Left forelimb (tissue), 1 donor: Measurements from ENCODE around the gene BCL7B.
"Not testable (repeated sequence)": the region's sequence is repeated elsewhere in the genome, so short reads cannot be mapped to it uniquely, and the experiment has no call there.

Source experiments
- DNase-seq: peaks from one replicate; pipeline ENCODE4 v3.0.0-alpha.2; 2018; ENCODE audit warnings: low spot score

The BCL7B gene

GRCh38 chr7:73572767-73573186, 15.3 kb upstream of the BCL7B start:
- no peak for DNase-seq

GRCh38 chr7:73570977-73571376, 13.5 kb upstream of the BCL7B start:
- no peak for DNase-seq

GRCh38 chr7:73570521-73570920, 13.0 kb upstream of the BCL7B start:
- no peak for DNase-seq

- DNase-seq, result no peak
Measured at GRCh38 chr7:73569042-73569608, 11.6 kb upstream of the BCL7B start.

- DNase-seq, result no peak
Measured at GRCh38 chr7:73567846-73568685, 10.6 kb upstream of the BCL7B start.

GRCh38 chr7:73567140-73567539, 9.7 kb upstream of the BCL7B start:
- no peak for DNase-seq

- not testable (repeated sequence) for DNase-seq
Measured at GRCh38 chr7:73566431-73566830, 8.9 kb upstream of the BCL7B start.

GRCh38 chr7:73565675-73566340, 8.3 kb upstream of the BCL7B start:
- no peak for DNase-seq

GRCh38 chr7:73560109-73560835, 2.8 kb upstream of the BCL7B start:
- no peak for DNase-seq

- DNase-seq, result peak; percentile 93
Measured at GRCh38 chr7:73557108-73557396, 438 bp downstream of the BCL7B start.

- DNase-seq, result no peak
Measured at GRCh38 chr7:73556208-73557107, 1.0 kb downstream of the BCL7B start.

GRCh38 chr7:73555411-73555982, 2.0 kb downstream of the BCL7B start:
- no peak for DNase-seq

GRCh38 chr7:73550093-73550492, 7.4 kb downstream of the BCL7B start:
- DNase-seq, result not testable (repeated sequence)

- no peak for DNase-seq
Measured at GRCh38 chr7:73549176-73549575, 8.3 kb downstream of the BCL7B start.

- DNase-seq, result no peak
Measured at GRCh38 chr7:73547841-73548240, 9.6 kb downstream of the BCL7B start.

GRCh38 chr7:73544678-73545077, 12.8 kb downstream of the BCL7B start:
- DNase-seq, result no peak

- no peak for DNase-seq
Measured at GRCh38 chr7:73541722-73542121, 15.8 kb downstream of the BCL7B start.

GRCh38 chr7:73539709-73540108, 17.8 kb downstream of the BCL7B start:
- DNase-seq, result no peak

GRCh38 chr7:73538510-73538909, 19.0 kb downstream of the BCL7B start:
- not testable (repeated sequence) for DNase-seq

GRCh38 chr7:73537051-73537450, 20.4 kb downstream of the BCL7B start:
- no peak for DNase-seq

GRCh38 chr7:73536479-73536878, 21.0 kb downstream of the BCL7B start:
- no peak for DNase-seq
